Skeletal muscle tissue (tissue), 4 donors: ENCODE data around the gene OR2F2. TPM values are rescaled to one million over a fixed set of nuclear protein-coding genes. Genes with fewer than 3 reads are reported as not detected.

ENCODE experiments used
- H3K27ac ChIP-seq: one replicate; pipeline ENCODE4 v1.7.0; 2013; ENCODE audit warnings: mild to moderate bottlenecking, low read depth, low read length, inconsistent platforms
- H3K27me3 ChIP-seq, 3 donors: one replicate each; pipeline ENCODE4 v1.7.0; 2013; ENCODE audit warnings: low read length in 3 of 3; ENCODE audit not compliant: control insufficient read depth in 3 of 3, insufficient read depth in 3 of 3
- H3K36me3 ChIP-seq, 3 donors: one replicate each; pipeline ENCODE4 v1.7.0; 2013; ENCODE audit warnings: low read length in 3 of 3; ENCODE audit not compliant: control insufficient read depth in 3 of 3, insufficient read depth in 3 of 3
- H3K4me1 ChIP-seq, 3 donors: one replicate each; pipeline ENCODE4 v1.7.0; 2013; ENCODE audit warnings: low read length in 3 of 3, mild to moderate bottlenecking in 3 of 3; ENCODE audit not compliant: control insufficient read depth in 3 of 3, insufficient read depth in 3 of 3
- H3K4me3 ChIP-seq, 3 donors: one replicate each; pipeline ENCODE4 v1.7.0; 2013; ENCODE audit warnings: low read length in 3 of 3
- H3K9ac ChIP-seq, 3 donors: one replicate each; pipeline ENCODE4 v1.7.0; 2013; ENCODE audit warnings: low read length in 3 of 3, mild to moderate bottlenecking in 3 of 3, moderate library complexity in 2 of 3, low read depth in 1 of 3
- H3K9me3 ChIP-seq, 3 donors: one replicate each; pipeline ENCODE4 v1.7.0; 2013; ENCODE audit warnings: low read length in 3 of 3; ENCODE audit not compliant: control insufficient read depth in 3 of 3
- total RNA-seq: library from RNA; depleted of rRNA; stranded (reverse); fragments of >200 nt; gene quantifications from one replicate; pipeline ENCODE4 v1.2.3, GENCODE V29; 2014
- donor health status: Osteomylitis.

The OR2F2 gene
- total RNA-seq, 1 donor from 2014 or later: not detected

- Histone ChIP-seq H3K9ac (no peak overlapping the region), H3K27ac (no peak overlapping the region), H3K4me1 (peaks cover 0 to 2% (median under 1%) of the 10 kb centered on the region in 3 donors), H3K9me3 (no peaks in the 10 kb centered on the region), H3K4me3 (no peak overlapping the region), H3K36me3 (no peaks in the 10 kb centered on the region), H3K27me3 (no peaks in the 10 kb centered on the region)
Observed at GRCh38 chr7:143910473-143911248, 24.4 kb upstream of the OR2F2 start.

DNA sequence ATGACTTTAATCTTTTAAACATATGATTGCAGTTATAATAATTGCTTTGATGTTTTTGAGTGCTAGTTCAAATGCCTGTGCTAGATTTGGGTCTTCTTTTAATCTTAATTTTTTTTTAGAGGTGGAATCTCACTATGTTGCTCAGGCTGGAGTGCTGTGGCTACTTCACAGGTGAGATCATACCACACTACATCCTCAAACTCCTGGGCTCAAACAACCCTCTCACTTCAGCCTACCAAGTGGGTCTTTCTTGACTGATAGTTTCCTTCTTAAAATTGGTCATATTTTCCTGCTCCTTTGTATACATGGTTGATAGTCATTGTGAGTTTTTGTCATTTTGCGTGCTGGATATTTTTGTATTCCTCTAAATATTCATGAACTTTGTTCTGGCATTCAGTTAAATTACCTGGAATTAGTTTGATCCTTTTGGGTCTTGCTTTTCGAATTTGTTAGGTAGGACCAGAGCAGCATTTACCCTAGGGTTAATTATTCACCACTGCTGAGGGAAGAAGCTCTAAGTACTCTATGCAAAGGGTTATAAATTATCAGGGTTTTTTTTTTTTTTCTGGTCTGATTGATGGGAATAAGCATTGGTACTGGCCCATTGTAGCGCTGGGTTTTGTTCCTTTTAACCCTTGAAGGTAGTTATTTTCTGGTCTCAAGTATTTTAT is 21.0 kb upstream of the OR2F2 start:
- H3K27me3 ChIP-seq: no peaks in the 10 kb centered on the region
- no peak overlapping the region for H3K4me3 ChIP-seq
- H3K27ac ChIP-seq: no peak overlapping the region
- no peak overlapping the region for H3K9ac ChIP-seq
- H3K9me3 ChIP-seq: no peaks in the 10 kb centered on the region
- no peaks in the 10 kb centered on the region for H3K4me1 ChIP-seq
- no peaks in the 10 kb centered on the region for H3K36me3 ChIP-seq

DNA sequence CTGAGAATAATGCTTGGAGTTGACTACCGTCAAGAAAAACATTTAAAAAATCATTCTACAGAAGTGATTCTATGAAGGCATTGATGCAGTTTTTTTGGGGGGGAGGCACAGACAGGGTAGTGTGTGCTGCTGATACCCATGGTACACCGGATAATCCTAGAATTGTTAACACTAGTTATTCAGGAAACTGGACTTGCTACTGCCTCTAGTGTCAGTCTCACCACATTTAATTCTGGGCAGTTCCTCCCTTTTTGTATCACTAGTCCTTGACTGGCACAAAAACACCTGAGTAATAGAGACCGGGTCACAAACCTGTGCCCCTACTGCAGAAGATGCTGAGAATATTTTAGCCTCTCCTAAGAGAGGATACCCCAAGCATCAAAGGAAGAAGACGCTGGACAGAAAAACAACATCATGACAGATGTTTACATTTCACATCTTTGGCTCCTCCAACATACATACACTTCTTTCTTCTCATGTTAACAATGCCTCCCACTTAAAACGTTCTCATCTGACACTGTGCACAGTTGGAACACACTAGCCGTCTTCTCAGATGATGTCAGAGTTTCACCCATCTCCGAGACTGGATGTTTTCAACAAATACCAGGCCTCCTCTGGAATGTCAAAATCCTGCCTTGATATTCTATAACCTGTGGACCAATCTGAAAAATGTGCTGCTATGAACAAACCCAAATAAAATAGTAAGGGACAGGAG is 19.9 kb upstream of the OR2F2 start:
- Histone ChIP-seq H3K9ac (no peak overlapping the region), H3K27me3 (no peaks in the 10 kb centered on the region), H3K36me3 (no peaks in the 10 kb centered on the region), H3K9me3 (no peaks in the 10 kb centered on the region), H3K4me1 (no peaks in the 10 kb centered on the region), H3K27ac (no peak overlapping the region), H3K4me3 (no peak overlapping the region)

DNA sequence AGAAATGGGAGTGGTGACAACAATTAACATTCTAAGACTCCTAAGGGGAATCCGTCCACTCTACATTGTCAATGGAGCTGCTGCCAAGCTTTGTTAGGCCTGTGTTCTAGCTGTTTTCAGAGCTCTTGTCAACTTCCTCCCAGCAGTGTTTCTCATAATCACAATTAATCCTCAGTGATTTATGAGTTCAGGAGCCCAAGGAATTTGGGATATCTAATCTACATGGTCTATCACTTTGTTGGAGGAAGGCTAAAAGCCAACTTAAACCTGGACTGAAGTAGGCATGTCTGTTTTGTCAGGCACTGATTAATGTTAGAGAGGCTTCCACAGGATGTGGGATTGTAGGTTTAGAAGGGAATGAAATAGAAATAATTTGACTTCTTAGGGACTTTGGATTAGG is 10.2 kb upstream of the OR2F2 start:
- Histone ChIP-seq H3K36me3 (no peaks in the 10 kb centered on the region), H3K4me3 (no peak overlapping the region), H3K27ac (no peak overlapping the region), H3K4me1 (no peaks in the 10 kb centered on the region), H3K27me3 (no peaks in the 10 kb centered on the region), H3K9me3 (no peaks in the 10 kb centered on the region), H3K9ac (no peak overlapping the region)

DNA sequence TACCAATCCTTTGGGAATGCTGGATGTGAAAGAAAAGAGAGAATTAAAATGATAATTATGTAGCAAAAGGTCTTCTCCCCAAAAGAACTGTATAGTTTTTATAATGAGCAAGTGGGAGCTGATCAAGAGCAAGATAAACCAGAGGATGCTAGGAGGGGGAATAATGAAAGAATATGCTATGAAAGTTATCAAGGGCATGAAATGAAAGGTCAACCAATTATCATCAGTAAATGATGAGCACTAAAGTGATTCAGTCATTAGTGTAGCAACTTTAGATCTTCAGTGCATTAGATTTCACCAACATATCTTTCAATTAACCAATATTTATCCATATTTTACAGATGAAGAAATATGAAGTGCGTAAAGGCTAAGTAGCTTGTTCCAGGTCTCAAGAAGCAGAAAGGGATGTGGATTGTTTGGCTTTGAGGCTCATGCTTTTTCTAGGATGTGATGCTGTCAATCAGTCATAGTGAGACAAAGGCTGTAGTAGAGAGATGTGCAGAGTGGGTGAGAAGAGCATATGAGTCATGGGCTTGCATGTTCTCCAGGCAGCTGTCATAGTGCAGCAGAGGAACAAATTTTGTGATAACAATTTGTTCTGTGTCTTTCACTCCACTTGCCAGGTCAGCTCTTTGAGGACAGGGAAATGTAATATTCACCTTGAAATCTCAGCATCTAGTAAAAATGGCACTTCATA is 5.7 kb upstream of the OR2F2 start:
- H3K27me3 ChIP-seq: no peaks in the 10 kb centered on the region
- peaks cover 0 to 3% (median 0%) of the 10 kb centered on the region in 3 donors for H3K9me3 ChIP-seq
- no peak overlapping the region for H3K27ac ChIP-seq
- no peak overlapping the region for H3K4me3 ChIP-seq
- no peak overlapping the region for H3K9ac ChIP-seq
- H3K4me1 ChIP-seq: no peaks in the 10 kb centered on the region
- no peaks in the 10 kb centered on the region for H3K36me3 ChIP-seq

GRCh38 chr7:143931739-143932138 is 3.3 kb upstream of the OR2F2 start:
- Histone ChIP-seq H3K9me3 (peaks cover 0 to 3% (median 0%) of the 10 kb centered on the region in 3 donors), H3K27me3 (no peaks in the 10 kb centered on the region), H3K36me3 (no peaks in the 10 kb centered on the region), H3K9ac (no peak overlapping the region), H3K4me3 (no peak overlapping the region), H3K4me1 (no peaks in the 10 kb centered on the region), H3K27ac (no peak overlapping the region)

DNA sequence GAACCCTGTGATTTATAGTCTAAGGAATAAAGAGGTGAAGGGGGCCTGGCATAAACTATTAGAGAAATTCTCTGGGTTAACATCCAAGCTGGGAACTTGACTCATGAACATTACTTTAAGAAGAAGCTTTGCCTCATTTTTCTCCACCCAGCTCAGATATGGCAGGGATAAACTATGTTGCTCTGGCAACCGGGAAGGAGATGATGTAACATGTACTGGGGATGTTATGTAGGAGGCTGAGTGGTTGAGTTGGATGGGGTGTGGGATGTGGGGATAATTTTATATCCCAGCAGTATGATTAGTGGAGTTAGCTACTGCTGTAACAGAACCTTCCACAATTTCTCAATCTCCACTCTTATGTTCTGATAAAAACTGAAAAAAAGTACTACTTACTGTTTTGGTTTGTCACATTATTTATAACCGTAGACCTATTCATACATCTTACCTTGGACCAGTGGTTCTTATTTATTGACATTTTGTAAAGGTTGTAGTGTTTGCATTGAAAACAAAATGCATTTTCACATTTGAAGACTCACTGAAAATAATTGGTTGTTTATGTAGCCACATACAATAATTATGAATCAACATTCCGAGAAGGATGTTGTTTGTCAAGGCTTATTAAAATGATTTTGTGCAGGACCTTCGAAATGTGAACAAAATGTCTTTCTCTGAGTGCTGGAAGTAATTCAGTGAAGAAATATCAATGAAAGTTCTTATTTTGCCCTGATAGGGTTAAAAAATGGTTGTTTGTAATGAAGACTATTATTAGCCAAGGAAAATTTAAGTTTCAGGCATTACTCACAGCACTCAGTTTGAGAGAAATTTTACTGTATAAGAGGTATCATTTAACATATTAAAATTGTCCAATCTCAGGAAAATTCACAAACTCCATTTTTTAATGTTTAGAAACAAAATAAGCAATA is 1.3 kb downstream of the OR2F2 start:
- no peak overlapping the region for H3K9ac ChIP-seq

GRCh38 chr7:143938379-143939243 is 3.6 kb downstream of the OR2F2 start:
- no peak overlapping the region for H3K4me3 ChIP-seq
- H3K36me3 ChIP-seq: no peaks in the 10 kb centered on the region
- H3K9me3 ChIP-seq: peaks cover 0 to 3% (median 0%) of the 10 kb centered on the region in 3 donors
- H3K9ac ChIP-seq: no peak overlapping the region
- no peak overlapping the region for H3K27ac ChIP-seq
- H3K4me1 ChIP-seq: no peaks in the 10 kb centered on the region
- H3K27me3 ChIP-seq: no peaks in the 10 kb centered on the region

More for the DNA sequence above, 1.3 kb downstream of the OR2F2 start:
- H3K9me3 ChIP-seq: peaks cover 0 to 3% (median 0%) of the 10 kb centered on the region in 3 donors
- H3K36me3 ChIP-seq: no peaks in the 10 kb centered on the region
- H3K27ac ChIP-seq: no peak overlapping the region
- H3K27me3 ChIP-seq: no peaks in the 10 kb centered on the region
- H3K4me1 ChIP-seq: no peaks in the 10 kb centered on the region
- H3K4me3 ChIP-seq: no peak overlapping the region
